GM12875 (cell line): ENCODE measurements around the gene VEZF1.
A peak's percentile ranks its signal among the peaks of the same experiment; 100 is the strongest.

Experiments
- H3K4me3 ChIP-seq: one replicate; pipeline ENCODE4 v1.5.1; 2011; ENCODE audit warnings: low read depth, low read length, control low read depth
- TF ChIP-seq, protein P1 (sequence below): IDR thresholded peaks from 2 replicates; pipeline ENCODE4 v1.5.1; 2011; ENCODE audit warnings: low read depth, mild to moderate bottlenecking, control low read depth, inconsistent platforms, low read length, moderate library complexity, borderline replicate concordance; ENCODE audit not compliant: insufficient read depth

VEZF1 gene

DNA sequence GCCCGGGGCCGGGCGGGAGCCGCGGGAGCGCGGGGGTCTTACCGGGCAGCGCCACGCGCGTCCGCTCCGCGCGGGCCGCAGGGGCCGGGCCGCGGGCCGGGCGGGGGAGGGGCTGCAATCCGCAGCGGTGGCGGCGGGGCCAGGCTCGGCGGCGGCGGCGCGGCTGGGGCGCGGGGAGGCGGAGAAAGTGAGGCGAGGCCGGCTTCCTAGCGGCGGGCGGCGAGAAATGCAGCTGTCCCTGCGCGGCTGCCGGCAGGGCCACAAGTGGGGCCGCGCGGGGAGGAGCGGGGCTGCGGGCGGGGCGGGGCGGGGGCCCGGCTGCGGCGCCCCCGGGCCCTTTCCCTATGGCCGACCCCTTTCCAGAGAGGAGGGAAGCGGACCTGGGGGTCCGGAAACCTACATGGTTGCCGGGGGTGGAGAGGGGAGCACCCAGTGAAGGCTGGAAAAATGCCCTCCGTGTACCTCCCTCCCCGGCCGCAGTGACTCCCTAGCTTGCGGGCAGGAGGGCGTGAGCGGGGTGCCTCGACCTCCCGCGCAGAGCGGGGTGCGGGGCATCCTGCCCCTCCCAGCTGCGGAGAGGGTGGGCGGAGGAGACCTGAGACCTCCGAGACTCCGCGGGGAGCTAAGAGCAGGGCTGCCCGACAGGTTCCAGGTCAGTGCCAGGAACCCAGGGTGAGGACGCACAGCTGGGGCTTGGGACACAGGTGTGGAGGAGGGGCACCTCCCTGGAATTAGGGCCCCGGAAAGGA lies 32.7 kb downstream of the VEZF1 start, which contains the start of gene CUEDC1:
Gene CUEDC1, minus strand, starts transcription at position 230 of the 749 bp plus-strand sequence. CDS start 69,848 bp downstream, outside the sequence.
- peak within 1 kb of the TSS; percentile 44 for H3K4me3 ChIP-seq
- TF ChIP-seq, protein P1, sequence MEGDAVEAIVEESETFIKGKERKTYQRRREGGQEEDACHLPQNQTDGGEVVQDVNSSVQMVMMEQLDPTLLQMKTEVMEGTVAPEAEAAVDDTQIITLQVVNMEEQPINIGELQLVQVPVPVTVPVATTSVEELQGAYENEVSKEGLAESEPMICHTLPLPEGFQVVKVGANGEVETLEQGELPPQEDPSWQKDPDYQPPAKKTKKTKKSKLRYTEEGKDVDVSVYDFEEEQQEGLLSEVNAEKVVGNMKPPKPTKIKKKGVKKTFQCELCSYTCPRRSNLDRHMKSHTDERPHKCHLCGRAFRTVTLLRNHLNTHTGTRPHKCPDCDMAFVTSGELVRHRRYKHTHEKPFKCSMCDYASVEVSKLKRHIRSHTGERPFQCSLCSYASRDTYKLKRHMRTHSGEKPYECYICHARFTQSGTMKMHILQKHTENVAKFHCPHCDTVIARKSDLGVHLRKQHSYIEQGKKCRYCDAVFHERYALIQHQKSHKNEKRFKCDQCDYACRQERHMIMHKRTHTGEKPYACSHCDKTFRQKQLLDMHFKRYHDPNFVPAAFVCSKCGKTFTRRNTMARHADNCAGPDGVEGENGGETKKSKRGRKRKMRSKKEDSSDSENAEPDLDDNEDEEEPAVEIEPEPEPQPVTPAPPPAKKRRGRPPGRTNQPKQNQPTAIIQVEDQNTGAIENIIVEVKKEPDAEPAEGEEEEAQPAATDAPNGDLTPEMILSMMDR: peak; percentile 42; the same call in 1 of the 2 replicates

DNA sequence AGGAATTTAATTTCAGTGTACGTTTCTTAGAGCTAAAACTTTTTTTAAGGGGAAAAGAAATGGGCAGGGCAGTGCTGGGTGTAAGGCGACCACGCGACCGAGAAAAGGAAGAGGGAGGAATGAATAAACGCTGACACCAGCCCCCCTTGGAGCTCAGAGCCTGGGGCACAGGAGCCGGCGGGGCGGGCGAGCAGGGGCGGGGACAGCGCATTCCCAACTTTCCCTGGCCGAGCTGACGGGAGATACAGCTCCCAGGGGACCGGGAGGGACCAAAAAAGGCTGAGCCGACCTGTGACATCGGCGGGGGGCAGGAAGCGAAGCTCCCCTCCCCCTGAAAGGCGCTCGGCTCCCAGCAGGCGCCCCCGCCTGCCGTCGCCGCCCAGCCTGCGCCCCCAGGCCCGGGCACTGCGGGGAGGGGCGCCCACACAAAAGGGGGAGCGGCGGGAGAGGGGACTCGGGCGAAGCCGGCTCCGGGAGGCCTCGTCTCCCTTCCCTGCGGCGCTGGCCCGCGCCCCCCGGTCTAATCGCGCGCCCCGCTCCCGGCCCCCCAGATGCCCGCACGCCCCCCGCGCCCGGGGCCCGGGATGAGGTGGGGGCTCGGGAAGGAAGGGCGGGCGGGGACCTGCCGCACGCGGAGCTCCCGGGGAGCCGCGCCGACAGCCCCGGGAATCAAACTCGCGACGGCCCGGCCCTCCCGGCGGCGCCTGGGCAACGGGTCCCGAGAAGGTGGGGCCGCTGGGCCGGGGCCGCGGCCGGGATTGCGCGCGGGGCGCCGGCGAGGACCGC lies 33.5 kb downstream of the VEZF1 start:
- TF ChIP-seq, protein P1: no peak
- H3K4me3 ChIP-seq: peak overlapping the region; percentile 40

DNA sequence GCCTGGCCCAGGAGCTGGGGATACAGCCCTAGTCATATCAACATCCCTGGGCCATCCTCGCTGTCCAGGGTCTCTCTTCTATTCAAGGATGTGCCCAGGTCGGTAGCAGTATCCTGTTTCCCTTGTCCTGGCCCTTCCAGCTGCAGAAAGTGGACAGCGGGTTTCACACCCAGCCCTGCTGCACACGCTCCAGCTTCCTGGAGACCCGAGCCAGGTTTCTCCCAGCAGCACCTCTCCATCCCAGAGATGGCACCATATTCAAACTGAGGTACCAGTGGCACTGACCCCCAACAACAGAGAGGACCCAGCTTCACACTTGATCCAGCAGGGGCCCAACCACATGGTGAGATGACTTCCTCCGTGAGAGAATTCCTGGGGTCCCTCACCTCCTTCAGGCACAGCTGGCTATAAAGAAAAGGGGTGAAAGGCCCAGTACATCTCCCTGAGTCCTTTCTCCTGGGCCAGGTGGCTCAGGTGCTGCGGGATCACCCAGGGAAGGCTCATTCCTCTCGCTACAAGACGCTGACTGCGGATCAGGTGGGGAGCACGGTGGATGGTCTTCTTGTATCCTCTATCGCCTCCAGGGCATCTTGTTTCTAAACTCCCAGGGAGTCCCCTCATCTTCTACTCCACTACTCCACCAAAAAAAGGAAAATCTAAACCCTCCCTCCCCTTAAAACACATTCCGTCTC lies 34.2 kb downstream of the VEZF1 start:
- no peak overlapping the region for H3K4me3 ChIP-seq
- TF ChIP-seq, protein P1: no peak

DNA sequence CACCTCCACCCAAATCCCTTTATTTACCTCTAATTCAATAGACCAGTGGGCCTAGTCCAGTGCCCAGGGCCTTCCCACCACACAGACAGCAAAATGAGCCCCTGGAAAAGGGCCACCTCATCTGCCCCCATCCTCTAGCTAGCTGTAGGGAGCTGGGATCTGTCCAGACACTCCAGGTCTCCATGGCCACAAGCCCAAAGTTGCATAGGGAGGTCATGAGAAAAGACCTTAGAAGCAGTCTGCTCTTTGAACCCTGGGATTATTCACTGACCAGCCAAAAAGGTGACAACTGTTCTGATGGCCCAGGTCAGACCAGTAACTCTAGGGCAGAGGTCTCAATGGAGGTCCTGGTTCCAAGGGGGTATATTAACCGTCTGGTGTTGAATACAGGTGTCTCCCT lies 34.8 kb downstream of the VEZF1 start:
- TF ChIP-seq, protein P1: no peak

DNA sequence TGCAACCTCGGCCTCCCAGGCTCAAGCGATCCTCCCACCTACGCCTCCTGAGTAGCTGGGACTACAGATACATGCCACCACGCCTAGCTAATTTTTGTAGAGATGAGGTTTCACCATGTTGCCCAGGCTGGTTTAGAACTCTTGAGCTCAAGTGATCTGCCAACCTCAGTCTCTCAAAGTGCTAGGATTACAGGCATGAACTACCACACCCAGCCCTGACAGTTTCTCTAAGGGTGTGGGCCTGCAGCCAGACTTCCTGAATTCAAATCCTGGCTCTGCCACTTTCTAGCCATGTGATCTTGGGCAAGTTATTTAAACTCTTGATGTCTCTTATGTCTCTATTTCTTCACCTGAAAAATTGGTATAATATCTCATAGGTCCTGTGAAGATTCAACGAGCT lies 38.4 kb downstream of the VEZF1 start:
- no peak overlapping the region for H3K4me3 ChIP-seq
- TF ChIP-seq, protein P1: no peak

More for the DNA sequence above, 34.8 kb downstream of the VEZF1 start:
- no peak overlapping the region for H3K4me3 ChIP-seq

DNA sequence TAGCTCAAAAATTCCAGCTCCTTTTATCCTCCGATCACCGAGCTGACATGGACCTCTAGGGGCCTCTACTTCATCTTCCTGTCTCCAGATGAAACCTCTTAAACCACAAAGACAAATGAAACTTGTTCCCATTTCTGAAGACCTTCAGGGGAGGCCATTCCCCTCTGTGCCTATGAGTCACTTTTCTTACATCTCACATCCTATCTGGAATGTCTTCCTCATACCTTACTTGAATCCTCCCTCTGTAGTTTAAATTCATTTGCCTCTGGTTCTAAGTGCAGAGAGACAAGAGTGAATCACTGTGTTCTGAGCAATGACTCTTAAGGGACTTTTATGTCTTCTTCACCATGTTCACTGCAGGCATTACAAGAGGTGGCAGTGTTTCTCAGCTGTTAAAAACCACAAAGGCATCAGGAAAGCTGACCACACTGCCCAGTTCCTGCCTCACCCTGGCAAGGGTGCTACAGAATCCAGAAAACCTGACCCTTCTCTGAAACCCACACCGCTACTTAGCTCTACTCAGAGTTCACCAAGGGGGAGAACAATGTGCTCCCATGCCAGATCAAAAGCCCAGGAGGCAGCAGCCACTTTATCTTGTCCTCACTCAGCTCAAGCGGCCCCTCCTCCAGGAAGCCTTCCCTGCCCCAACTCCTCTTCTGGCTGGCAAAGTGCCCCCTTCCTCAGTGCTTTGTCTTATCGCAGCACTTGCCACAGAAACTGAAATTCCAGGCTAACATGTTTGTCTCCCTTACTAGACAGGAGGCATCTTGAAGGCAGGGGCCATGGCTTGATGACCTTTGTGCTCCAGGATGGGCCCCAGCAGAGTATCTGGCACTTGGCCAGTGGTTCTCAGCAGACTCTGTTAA lies 39.3 kb downstream of the VEZF1 start:
- TF ChIP-seq, protein P1: no peak
- no peak overlapping the region for H3K4me3 ChIP-seq
